T-helper 1 cell treated with Interleukin-12 subunit alpha and Interleukin-12 subunit beta and Interleukin-4 antibody, amounts not matched to agents 30 μg/mL and 1 μg/mL, for 36 hours (primary cell): Measurements from ENCODE around the gene CNTN4.
"Not testable (repeated sequence)": the region's sequence is repeated elsewhere in the genome, so short reads cannot be mapped to it uniquely, and the experiment has no call there.

Source experiments
- H3K27ac Mint-ChIP-seq: one replicate; pipeline ENCODE4 v1.8.0; 2021; ENCODE audit warnings: mild to moderate bottlenecking, mixed read lengths
- H3K27me3 Mint-ChIP-seq: one replicate; pipeline ENCODE4 v1.8.0; 2021; ENCODE audit warnings: low read depth, mixed read lengths
- H3K36me3 Mint-ChIP-seq: one replicate; pipeline ENCODE4 v1.8.0; 2021; ENCODE audit warnings: low read depth, mixed read lengths
- H3K4me1 Mint-ChIP-seq: one replicate; pipeline ENCODE4 v1.8.0; 2021; ENCODE audit warnings: low read depth, mixed read lengths
- H3K4me3 Mint-ChIP-seq: one replicate; pipeline ENCODE4 v1.8.0; 2021; ENCODE audit warnings: mild to moderate bottlenecking, moderate library complexity, mixed read lengths
- H3K9me3 Mint-ChIP-seq: one replicate; pipeline ENCODE4 v1.8.0; 2021; ENCODE audit warnings: mixed read lengths

The CNTN4 gene

GRCh38 chr3:2976796-2977195 is 878.1 kb downstream of the CNTN4 start:
- no peaks in the 10 kb centered on the region for H3K4me1 Mint-ChIP-seq
- no peak overlapping the region for H3K4me3 Mint-ChIP-seq
- peaks cover 6% of the 10 kb centered on the region for H3K27me3 Mint-ChIP-seq
- H3K27ac Mint-ChIP-seq: no peak overlapping the region
- no peaks in the 10 kb centered on the region for H3K9me3 Mint-ChIP-seq
- H3K36me3 Mint-ChIP-seq: no peaks in the 10 kb centered on the region

DNA sequence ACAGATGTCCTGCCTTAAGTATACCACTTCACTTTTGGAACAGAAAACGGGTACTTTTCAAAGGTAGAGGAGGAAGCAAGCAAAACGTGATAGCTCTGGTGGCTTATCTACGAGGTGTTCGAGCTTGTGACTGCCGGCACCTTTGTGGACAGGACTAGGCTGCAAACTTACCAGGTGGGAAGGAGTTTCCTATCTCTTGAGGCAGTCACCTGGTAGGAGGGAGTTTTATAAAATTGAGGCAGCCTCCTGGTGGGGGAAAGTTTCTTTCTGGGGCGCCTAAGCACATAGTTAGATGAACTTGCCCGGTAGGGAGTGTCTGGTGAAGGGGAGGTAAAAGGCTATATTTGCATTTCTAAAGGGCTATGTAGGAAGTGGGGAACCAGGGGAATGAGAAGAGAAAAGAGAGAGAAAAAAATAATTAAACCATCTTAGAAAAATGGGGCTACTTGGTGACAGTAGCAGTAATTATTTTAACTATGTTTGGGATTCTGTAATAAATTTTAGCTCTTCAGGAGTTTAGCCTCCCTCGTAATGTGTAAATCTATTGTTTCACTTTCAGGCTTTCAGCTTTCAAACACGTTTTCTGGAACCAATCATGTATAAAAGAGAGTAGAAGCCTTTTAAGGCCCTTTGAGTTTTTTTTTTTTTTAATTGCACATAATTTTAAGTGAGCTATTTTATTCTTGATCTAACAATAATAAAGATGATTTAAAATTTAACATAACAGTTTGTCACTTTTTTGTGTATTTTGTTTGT is 880.5 kb downstream of the CNTN4 start:
- Mint-ChIP-seq H3K27me3 (peaks cover 3% of the 10 kb centered on the region), H3K4me1 (no peaks in the 10 kb centered on the region), H3K36me3 (no peaks in the 10 kb centered on the region), H3K27ac (no peak overlapping the region), H3K9me3 (no peaks in the 10 kb centered on the region), H3K4me3 (no peak overlapping the region)

GRCh38 chr3:2984005-2984830 is 885.6 kb downstream of the CNTN4 start:
- Mint-ChIP-seq H3K4me1 (no peaks in the 10 kb centered on the region), H3K9me3 (no peaks in the 10 kb centered on the region), H3K27me3 (no peaks in the 10 kb centered on the region), H3K4me3 (no peak overlapping the region), H3K36me3 (no peaks in the 10 kb centered on the region), H3K27ac (no peak overlapping the region)

DNA sequence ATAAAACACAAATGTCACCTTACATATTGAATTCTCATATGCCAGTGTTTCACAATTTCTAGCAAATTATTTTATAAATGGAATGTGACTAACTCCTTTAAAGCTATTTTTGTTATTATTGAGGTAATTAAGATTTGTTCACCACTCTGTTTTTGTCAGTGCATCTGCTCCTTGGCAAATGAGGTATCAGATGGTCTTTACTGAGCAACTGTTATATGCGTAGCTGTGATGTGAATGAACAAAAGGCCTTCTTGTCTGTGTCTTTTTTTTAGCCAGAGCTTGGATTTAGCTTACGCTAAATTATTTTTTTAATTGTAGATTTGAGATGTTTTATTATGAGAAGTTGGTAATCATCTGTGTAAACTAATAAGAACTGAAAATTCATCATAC is 886.2 kb downstream of the CNTN4 start:
- no peak overlapping the region for H3K27ac Mint-ChIP-seq
- no peaks in the 10 kb centered on the region for H3K36me3 Mint-ChIP-seq
- no peaks in the 10 kb centered on the region for H3K27me3 Mint-ChIP-seq
- H3K4me1 Mint-ChIP-seq: no peaks in the 10 kb centered on the region
- H3K9me3 Mint-ChIP-seq: no peaks in the 10 kb centered on the region
- H3K4me3 Mint-ChIP-seq: no peak overlapping the region

- Mint-ChIP-seq H3K36me3 (no peaks in the 10 kb centered on the region), H3K27ac (no peak overlapping the region), H3K27me3 (no peaks in the 10 kb centered on the region), H3K4me3 (no peak overlapping the region), H3K9me3 (no peaks in the 10 kb centered on the region), H3K4me1 (no peaks in the 10 kb centered on the region)
Measured at GRCh38 chr3:2985479-2985878, 886.8 kb downstream of the CNTN4 start.

DNA sequence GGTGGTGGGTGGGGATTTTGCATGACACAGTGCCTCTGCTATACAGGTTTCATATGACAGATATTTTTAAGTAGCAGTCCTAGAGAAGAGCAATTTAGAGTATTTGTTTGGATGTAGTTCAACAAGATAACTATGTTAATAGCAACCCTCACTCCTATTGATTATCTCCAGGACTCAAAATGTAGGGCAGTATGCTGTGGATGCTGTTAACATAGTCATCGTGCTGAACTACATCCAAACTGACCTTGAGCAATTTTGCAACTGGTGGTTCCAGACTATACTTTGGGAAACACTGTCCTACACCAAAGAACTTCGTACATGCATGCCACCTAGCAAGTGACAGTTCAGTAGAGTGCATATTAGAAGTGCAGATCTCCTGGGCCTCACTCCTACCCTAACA is 893.9 kb downstream of the CNTN4 start:
- no peaks in the 10 kb centered on the region for H3K36me3 Mint-ChIP-seq
- H3K4me3 Mint-ChIP-seq: no peak overlapping the region
- no peak overlapping the region for H3K27ac Mint-ChIP-seq
- H3K4me1 Mint-ChIP-seq: no peaks in the 10 kb centered on the region
- H3K9me3 Mint-ChIP-seq: no peaks in the 10 kb centered on the region
- no peaks in the 10 kb centered on the region for H3K27me3 Mint-ChIP-seq

DNA sequence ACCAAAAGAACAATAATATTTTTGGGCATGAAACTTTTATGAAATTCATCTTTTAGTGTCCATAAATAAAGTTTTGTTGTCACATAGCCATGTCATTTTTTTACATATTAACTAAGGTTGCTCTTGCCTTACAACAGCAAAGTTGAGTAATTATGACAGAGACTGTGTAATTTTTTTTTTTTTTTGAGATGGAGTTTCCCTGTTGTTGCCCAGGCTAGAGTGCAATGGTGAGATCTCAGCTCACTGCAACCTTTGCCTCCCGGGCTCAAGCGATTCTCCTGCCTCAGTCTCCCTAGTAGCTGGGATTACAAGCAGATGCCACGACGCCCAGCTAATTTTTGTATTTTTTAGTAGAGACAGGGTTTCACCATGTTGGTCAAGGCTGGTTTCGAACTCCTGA is 894.5 kb downstream of the CNTN4 start:
- H3K4me1 Mint-ChIP-seq, H3K4me3 Mint-ChIP-seq, H3K36me3 Mint-ChIP-seq, H3K27ac Mint-ChIP-seq, H3K27me3 Mint-ChIP-seq, H3K9me3 Mint-ChIP-seq: not testable (repeated sequence)

DNA sequence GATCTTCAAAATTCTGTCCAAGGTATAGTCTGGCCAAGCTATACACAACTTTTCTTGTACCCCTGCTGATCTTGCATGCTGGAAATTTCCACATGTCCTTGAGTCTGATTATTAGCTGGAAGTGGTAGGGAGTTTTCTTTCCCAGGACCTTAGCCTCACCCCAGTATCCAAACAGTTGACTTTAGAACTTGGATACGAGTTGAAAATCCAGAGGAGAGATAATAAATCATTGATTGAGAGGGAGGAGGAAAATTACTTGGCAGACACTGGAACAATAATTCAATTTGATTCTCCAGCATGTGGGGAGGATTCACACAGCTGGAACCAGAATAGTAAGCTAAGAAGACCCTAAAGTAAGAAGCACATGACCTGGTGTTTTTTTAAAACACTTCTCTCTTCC is 895.1 kb downstream of the CNTN4 start:
- Mint-ChIP-seq H3K27ac (no peak overlapping the region), H3K9me3 (no peaks in the 10 kb centered on the region), H3K4me1 (no peaks in the 10 kb centered on the region), H3K27me3 (no peaks in the 10 kb centered on the region), H3K36me3 (no peaks in the 10 kb centered on the region), H3K4me3 (no peak overlapping the region)

- Mint-ChIP-seq H3K4me1 (no peaks in the 10 kb centered on the region), H3K4me3 (no peak overlapping the region), H3K27me3 (peaks cover 6% of the 10 kb centered on the region), H3K36me3 (no peaks in the 10 kb centered on the region), H3K9me3 (no peaks in the 10 kb centered on the region), H3K27ac (no peak overlapping the region)
Measured at GRCh38 chr3:2995195-2995594, 896.5 kb downstream of the CNTN4 start.

DNA sequence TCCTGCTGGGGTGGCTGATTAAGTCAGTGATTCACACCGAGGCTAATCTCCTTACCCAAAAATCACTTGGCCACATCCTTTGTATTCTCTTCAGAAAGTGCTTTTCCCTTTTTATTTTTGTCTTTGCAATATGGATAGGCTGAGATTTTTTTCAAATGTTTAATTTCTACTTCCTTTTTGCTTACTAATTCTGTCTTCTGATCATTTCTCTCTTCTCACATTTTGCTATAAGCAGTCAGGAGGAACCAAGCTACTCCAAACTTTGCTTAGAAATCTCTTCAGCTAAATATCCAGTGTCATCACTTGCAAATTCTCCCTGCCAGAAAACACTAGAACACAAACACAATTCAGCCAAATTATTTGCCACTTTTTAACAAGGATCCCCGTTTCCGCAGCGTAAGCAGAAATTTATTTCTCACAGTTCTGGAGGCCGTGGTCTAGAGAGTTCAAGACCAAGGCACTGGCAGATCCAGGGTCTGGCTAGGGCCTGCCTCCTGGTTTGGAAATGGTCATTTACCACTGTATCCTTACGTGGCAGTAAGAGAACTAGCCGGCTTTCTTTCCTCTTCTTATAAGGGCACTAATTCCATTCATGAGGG is 906.6 kb downstream of the CNTN4 start:
- Mint-ChIP-seq H3K36me3 (no peaks in the 10 kb centered on the region), H3K4me1 (no peaks in the 10 kb centered on the region), H3K4me3 (no peak overlapping the region), H3K27ac (no peak overlapping the region), H3K9me3 (no peaks in the 10 kb centered on the region), H3K27me3 (peaks cover 3% of the 10 kb centered on the region)

- Mint-ChIP-seq H3K4me3 (no peak overlapping the region), H3K9me3 (no peaks in the 10 kb centered on the region), H3K4me1 (no peaks in the 10 kb centered on the region), H3K27me3 (peaks cover 21% of the 10 kb centered on the region), H3K36me3 (no peaks in the 10 kb centered on the region), H3K27ac (no peak overlapping the region)
Measured at GRCh38 chr3:3013317-3014052, 914.8 kb downstream of the CNTN4 start.

DNA sequence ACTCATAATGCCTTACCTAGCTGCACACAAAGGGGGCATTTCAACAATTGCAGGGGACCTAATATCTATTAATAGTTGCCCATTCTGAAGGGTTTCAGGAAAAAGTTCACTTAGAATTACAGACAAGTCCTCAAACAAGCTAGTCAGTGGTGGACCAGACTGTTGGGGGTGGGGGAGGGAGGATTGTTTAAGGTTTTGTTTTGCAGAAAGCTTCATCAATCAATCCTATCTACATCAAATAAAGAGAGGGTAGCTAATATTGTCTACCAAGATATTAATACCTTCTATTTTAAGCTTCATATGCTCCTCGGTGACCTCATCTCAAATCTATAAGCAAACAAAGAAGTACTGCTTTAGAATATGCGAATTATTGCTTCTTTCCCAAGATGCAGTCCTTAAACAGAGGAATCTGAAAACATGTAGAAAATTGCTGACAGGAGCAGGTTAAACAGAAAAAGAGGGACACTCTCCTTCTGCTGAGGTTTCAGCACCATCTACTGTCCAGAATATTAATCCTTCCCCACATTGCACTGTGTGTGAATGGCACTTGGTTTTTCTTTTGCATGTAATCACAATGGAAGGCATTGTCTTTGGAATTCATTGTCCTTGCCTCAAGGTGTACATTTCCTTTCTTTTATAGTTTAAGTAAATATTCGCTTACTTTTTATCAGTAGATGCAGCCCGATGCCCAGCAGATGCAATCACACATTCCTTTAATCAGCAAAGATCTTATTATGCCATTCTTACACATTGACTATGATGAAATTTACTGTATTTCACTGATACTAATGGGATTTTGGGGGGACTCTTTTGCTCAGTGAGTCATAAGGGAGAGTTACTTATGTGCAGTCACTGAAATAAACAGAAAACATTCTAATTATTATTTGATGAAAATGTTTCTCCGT is 916.8 kb downstream of the CNTN4 start:
- Mint-ChIP-seq H3K27me3 (peaks cover 23% of the 10 kb centered on the region), H3K4me1 (no peaks in the 10 kb centered on the region), H3K36me3 (no peaks in the 10 kb centered on the region), H3K4me3 (no peak overlapping the region), H3K27ac (no peak overlapping the region), H3K9me3 (no peaks in the 10 kb centered on the region)

GRCh38 chr3:3016226-3016625 is 917.6 kb downstream of the CNTN4 start:
- no peak overlapping the region for H3K4me3 Mint-ChIP-seq
- peaks cover 27% of the 10 kb centered on the region for H3K27me3 Mint-ChIP-seq
- no peaks in the 10 kb centered on the region for H3K9me3 Mint-ChIP-seq
- H3K4me1 Mint-ChIP-seq: no peaks in the 10 kb centered on the region
- H3K36me3 Mint-ChIP-seq: no peaks in the 10 kb centered on the region
- no peak overlapping the region for H3K27ac Mint-ChIP-seq

- H3K4me1 Mint-ChIP-seq: no peaks in the 10 kb centered on the region
- H3K27me3 Mint-ChIP-seq: peaks cover 36% of the 10 kb centered on the region
- H3K36me3 Mint-ChIP-seq: no peaks in the 10 kb centered on the region
- H3K9me3 Mint-ChIP-seq: no peaks in the 10 kb centered on the region
- H3K27ac Mint-ChIP-seq: no peak overlapping the region
- H3K4me3 Mint-ChIP-seq: no peak overlapping the region
Measured at GRCh38 chr3:3020209-3020608, 921.5 kb downstream of the CNTN4 start.
